ENCODE results near the gene TAS2R43. TPM values are rescaled to one million over a fixed set of nuclear protein-coding genes. Genes with fewer than 3 reads are reported as not detected.
"Not testable (repeated sequence)": the region's sequence is repeated elsewhere in the genome, so short reads cannot be mapped to it uniquely, and the experiment has no call there.

The TAS2R43 gene
- total RNA-seq, 1 experiment from 2014 or later = not detected

GRCh38 chr12:11105546-11105945, 13.4 kb upstream of the TAS2R43 start:
- intact Hi-C loops (cut with micrococcal nuclease) = no loop called here
- H4K20me1 ChIP-seq (ENCODE audit: insufficient read depth) = no peaks in the 10 kb centered on the region
- H2AFZ ChIP-seq (ENCODE audit: low read depth, low read length, poor library complexity, severe bottlenecking) = no peak overlapping the region
- H3K79me2 ChIP-seq (ENCODE audit: insufficient read depth, low read length) = peaks cover 74% of the 10 kb centered on the region
- no peak overlapping the region for H3K4me2 ChIP-seq (ENCODE audit: low read length)
- no peaks in the 10 kb centered on the region; a peak in 1 of 4 replicates for H3K36me3 ChIP-seq (ENCODE audit: control insufficient read depth in 1 of 2, insufficient read depth in 2 of 2, low read length in 2 of 2)
- ATAC-seq = no peak
- H3K4me1 ChIP-seq (ENCODE audit: control insufficient read depth in 1 of 2, insufficient read depth in 2 of 2, low read length in 2 of 2) = no peaks in the 10 kb centered on the region
- no peak overlapping the region for H3K4me3 ChIP-seq (replicated peaks in 1 of 2; ENCODE audit: low read depth in 1 of 2, low read length in 2 of 2)
- H3K9ac ChIP-seq (ENCODE audit: low read length) = no peak overlapping the region
- BruUV-seq (replicated peaks) = no TSS peak
- H3K9me2 ChIP-seq (ENCODE audit: insufficient read depth) = no peaks in the 10 kb centered on the region
- no peaks in the 10 kb centered on the region for H3K27me3 ChIP-seq (ENCODE audit: insufficient read depth, low read length)
- no peak overlapping the region for H3K27ac ChIP-seq (ENCODE audit: low read depth, low read length)
- ChIA-PET POLR2A (no interaction called here), CTCF (no interaction called here), RAD21 (ENCODE audit: low non-redundant PET in 1 of 2, low total read pairs in 2 of 2, uncharacterized antibody in 2 of 2, unreplicated experiment in 2 of 2) (no interaction called here)
- DNase-seq (ENCODE audit: low read depth, low spot score) = no peak
- no peak for TF ChIP-seq POLR2AphosphoS5 (IDR thresholded peaks at IDR 0.05; ENCODE audit: low read depth, low read length)
- no peak for TF ChIP-seq EZH2 (IDR thresholded peaks at IDR 0.05)
- TF ChIP-seq EZH2phosphoT487 (IDR thresholded peaks at IDR 0.05; ENCODE audit: borderline replicate concordance) = no peak
- no peak for TF ChIP-seq ATF3 (IDR thresholded peaks at IDR 0.05)
- no peak for TF ChIP-seq SRF (IDR thresholded peaks at IDR 0.05; ENCODE audit: low read depth)
- no peak for TF ChIP-seq MAX (IDR thresholded peaks at IDR 0.05)
- TF ChIP-seq ZBTB33 (IDR thresholded peaks at IDR 0.05; ENCODE audit: extremely low read depth, insufficient replicate concordance, low read length) = no peak
- TF ChIP-seq REST (IDR thresholded peaks at IDR 0.05; ENCODE audit: low read depth) = no peak
- no peak for TF ChIP-seq ZFX (IDR thresholded peaks at IDR 0.05)
- no peak for TF ChIP-seq JUND (IDR thresholded peaks at IDR 0.05)
- TF ChIP-seq SIN3A (IDR thresholded peaks at IDR 0.05; ENCODE audit: low read depth) = no peak
- no peak for TF ChIP-seq TCF7L2 (IDR thresholded peaks at IDR 0.05; ENCODE audit: borderline replicate concordance, extremely low read depth, insufficient read depth, insufficient read length)
- no peak for TF ChIP-seq POLR2A (IDR thresholded peaks at IDR 0.05; ENCODE audit: borderline replicate concordance, extremely low read depth, insufficient read depth, insufficient read length)
- TF ChIP-seq ZNF274 (IDR thresholded peaks at IDR 0.05; ENCODE audit: low read depth, low read length) = no peak
- TF ChIP-seq CBX3 (IDR thresholded peaks at IDR 0.05; ENCODE audit: low read depth) = no peak
- TF ChIP-seq FOSL1 (IDR thresholded peaks at IDR 0.05; ENCODE audit: low read depth) = no peak
- TF ChIP-seq ELF1 (IDR thresholded peaks at IDR 0.05; ENCODE audit: borderline replicate concordance, low read depth) = no peak
- no peak for TF ChIP-seq CEBPB (IDR thresholded peaks at IDR 0.05; ENCODE audit: low read depth)
- H3K9me3 ChIP-seq (ENCODE audit: control insufficient read depth in 1 of 2, insufficient read depth in 1 of 2, low read depth in 1 of 2, low read length in 2 of 2) = no peaks in the 10 kb centered on the region

GRCh38 chr12:11094910-11095309, 2.8 kb upstream of the TAS2R43 start:
- RAD21 ChIA-PET (ENCODE audit: low non-redundant PET in 1 of 2, low total read pairs in 2 of 2, uncharacterized antibody in 2 of 2, unreplicated experiment in 2 of 2); H3K9me3 ChIP-seq (ENCODE audit: control insufficient read depth in 1 of 2, insufficient read depth in 1 of 2, low read depth in 1 of 2, low read length in 2 of 2); BruUV-seq (replicated peaks): not testable (repeated sequence)

More at GRCh38 chr12:11094910-11095309, 2.8 kb upstream of the TAS2R43 start:
- H3K4me1 ChIP-seq (ENCODE audit: control insufficient read depth in 1 of 2, insufficient read depth in 2 of 2, low read length in 2 of 2); H3K9me2 ChIP-seq (ENCODE audit: insufficient read depth); H3K4me2 ChIP-seq (ENCODE audit: low read length); CTCF ChIA-PET; H2AFZ ChIP-seq (ENCODE audit: low read depth, low read length, poor library complexity, severe bottlenecking); DNase-seq (ENCODE audit: low read depth, low spot score); POLR2A ChIA-PET; ATAC-seq; H3K27ac ChIP-seq (ENCODE audit: low read depth, low read length); H4K20me1 ChIP-seq (ENCODE audit: insufficient read depth); H3K4me3 ChIP-seq (replicated peaks in 1 of 2; ENCODE audit: low read depth in 1 of 2, low read length in 2 of 2); H3K9ac ChIP-seq (ENCODE audit: low read length); H3K36me3 ChIP-seq (ENCODE audit: control insufficient read depth in 1 of 2, insufficient read depth in 2 of 2, low read length in 2 of 2); intact Hi-C loops (cut with micrococcal nuclease); H3K27me3 ChIP-seq (ENCODE audit: insufficient read depth, low read length): not testable (repeated sequence)
- peaks cover 16% of the 10 kb centered on the region for H3K79me2 ChIP-seq (ENCODE audit: insufficient read depth, low read length)
